CD14-positive monocyte (primary cell): ENCODE data around the gene OR5J2. TPM values are rescaled to one million over a fixed set of nuclear protein-coding genes. Genes with fewer than 3 reads are reported as not detected.

Experiments
- DNase-seq, 3 donors: peaks; one replicate each; pipeline ENCODE4 v3.0.0-alpha.2; 2011 to 2022
- H2AFZ ChIP-seq: 2 replicates; pipeline ENCODE4 v1.6.0; 2012; ENCODE audit warnings: mild to moderate bottlenecking, low read depth, low read length, inconsistent platforms; ENCODE audit not compliant: insufficient read depth, poor library complexity, severe bottlenecking
- H3K27ac ChIP-seq, 2 donors: 1 replicate in 1 of 2; 2 replicates in 1 of 2; pipeline ENCODE4 v1.5.1; 2012 to 2013; ENCODE audit warnings: low read length in 2 of 2, control low read depth in 1 of 2, inconsistent platforms in 1 of 2, low read depth in 1 of 2, mild to moderate bottlenecking in 1 of 2
- H3K27me3 ChIP-seq, 2 donors: one replicate each; pipeline versions ENCODE4 v1.6.0 to v1.6.1; 2011 to 2013; ENCODE audit warnings: low read length in 2 of 2; ENCODE audit not compliant: control insufficient read depth in 2 of 2, insufficient read depth in 2 of 2
- H3K36me3 ChIP-seq, 2 donors: replicated peaks in 1 of 2; 1 replicate in 1 of 2; 2 replicates in 1 of 2; pipeline versions ENCODE4 v1.5.1 to v1.6.1; 2012 to 2013; ENCODE audit warnings: low read length in 2 of 2, control low read depth in 1 of 2, inconsistent platforms in 1 of 2, mild to moderate bottlenecking in 1 of 2; ENCODE audit not compliant: insufficient read depth in 2 of 2, control insufficient read depth in 1 of 2
- H3K4me1 ChIP-seq, 2 donors: 1 replicate in 1 of 2; 2 replicates in 1 of 2; pipeline versions ENCODE4 v1.5.1 to v1.6.1; 2012 to 2013; ENCODE audit warnings: low read length in 2 of 2, control low read depth in 1 of 2, inconsistent platforms in 1 of 2, mild to moderate bottlenecking in 1 of 2, moderate library complexity in 1 of 2; ENCODE audit not compliant: insufficient read depth in 2 of 2, control insufficient read depth in 1 of 2
- H3K4me2 ChIP-seq: replicated peaks from 2 replicates; pipeline ENCODE3; 2012; ENCODE audit warnings: low read length, moderate library complexity, mild to moderate bottlenecking; ENCODE audit not compliant: poor library complexity, severe bottlenecking; ENCODE audit errors: extremely low read depth
- H3K4me3 ChIP-seq, 3 experiments: fragments of 200-600 bp in 1 of 3; sonication (generic) in 1 of 3; replicated peaks in 1 of 3; 1 replicate in 2 of 3; 2 replicates in 1 of 3; pipeline ENCODE4 v1.5.1; 2011 to 2013; ENCODE audit warnings: low read length in 3 of 3, mild to moderate bottlenecking in 3 of 3, control low read depth in 2 of 3, low read depth in 2 of 3, inconsistent platforms in 1 of 3, moderate library complexity in 1 of 3
- H3K79me2 ChIP-seq: 2 replicates; pipeline ENCODE4 v1.6.0; 2012; ENCODE audit warnings: mild to moderate bottlenecking, control low read depth, inconsistent platforms, low read length, moderate library complexity; ENCODE audit not compliant: insufficient read depth
- H3K9ac ChIP-seq: 2 replicates; pipeline ENCODE4 v1.6.0; 2017; ENCODE audit warnings: low read length, mild to moderate bottlenecking; ENCODE audit not compliant: insufficient read depth, poor library complexity, severe bottlenecking
- H3K9me3 ChIP-seq, 2 donors: replicated peaks in 1 of 2; 1 replicate in 1 of 2; 2 replicates in 1 of 2; pipeline versions ENCODE4 v1.5.1 to v1.6.1; 2012 to 2013; ENCODE audit warnings: low read length in 2 of 2, control low read depth in 1 of 2; ENCODE audit not compliant: control insufficient read depth in 1 of 2, insufficient read depth in 1 of 2
- H4K20me1 ChIP-seq: 2 replicates; pipeline ENCODE4 v1.6.0; 2012; ENCODE audit warnings: mild to moderate bottlenecking, low read length, control low read depth, moderate library complexity; ENCODE audit not compliant: insufficient read depth
- H3K27ac Mint-ChIP-seq, 7 donors: one replicate each; pipeline ENCODE4 v1.8.0; 2020; ENCODE audit warnings: mild to moderate bottlenecking in 7 of 7, mixed read lengths in 7 of 7, moderate library complexity in 6 of 7, inconsistent platforms in 2 of 7
- H3K27me3 Mint-ChIP-seq, 3 donors: one replicate each; pipeline ENCODE4 v1.8.0; 2021 to 2022; ENCODE audit warnings: low read depth in 3 of 3, mild to moderate bottlenecking in 3 of 3, mixed read lengths in 3 of 3, moderate library complexity in 3 of 3, inconsistent platforms in 1 of 3
- H3K36me3 Mint-ChIP-seq, 2 donors: one replicate each; pipeline ENCODE4 v1.8.0; 2020; ENCODE audit warnings: mixed read lengths in 2 of 2, inconsistent platforms in 1 of 2, mild to moderate bottlenecking in 1 of 2
- H3K4me1 Mint-ChIP-seq: one replicate; pipeline ENCODE4 v1.8.0; 2020; ENCODE audit warnings: mild to moderate bottlenecking, mixed read lengths
- H3K4me3 Mint-ChIP-seq, 2 donors: one replicate each; pipeline ENCODE4 v1.8.0; 2020; ENCODE audit warnings: mild to moderate bottlenecking in 2 of 2, mixed read lengths in 2 of 2, moderate library complexity in 1 of 2
- H3K9me3 Mint-ChIP-seq, 7 donors: one replicate each; pipeline ENCODE4 v1.8.0; 2020 to 2022; ENCODE audit warnings: mixed read lengths in 7 of 7, mild to moderate bottlenecking in 6 of 7, moderate library complexity in 6 of 7, inconsistent platforms in 2 of 7
- WGBS: methylation state at CpG from one replicate; pipeline ENCODE4 v1.1.5; 2013; ENCODE audit warnings: missing lambda C conversion rate; ENCODE audit not compliant: insufficient coverage; 5-methylcytosine and 5-hydroxymethylcytosine counted together
- intact Hi-C, 2 donors: fragments of 100-400 bp; cut with micrococcal nuclease; formaldehyde crosslinking; loops; one replicate each; pipeline versions ENCODE4 v1.15.0 to v1.15.1; 2023
- polyA plus RNA-seq, 3 donors: library from polyadenylated mRNA; depleted of rRNA in 1 of 3; unstranded in 2 of 3; stranded (reverse) in 1 of 3; fragments of 300-500 nt in 2 of 3; fragments of >200 nt in 1 of 3; fragmentation: Illumina TruSeq in 2 of 3; gene quantifications; 1 replicate in 2 of 3; 2 replicates in 1 of 3; pipeline ENCODE4 v1.2.3, GENCODE V29; 2012 to 2021
- TF ChIP-seq, protein P1 (sequence below): fragments of 200-600 bp; IDR thresholded peaks from one replicate; pipeline ENCODE4 v1.8.0; 2022; ENCODE audit warnings: antibody characterized with exemption, mild to moderate bottlenecking

Gene OR5J2
- polyA plus RNA-seq, 3 donors, result not detected

DNA sequence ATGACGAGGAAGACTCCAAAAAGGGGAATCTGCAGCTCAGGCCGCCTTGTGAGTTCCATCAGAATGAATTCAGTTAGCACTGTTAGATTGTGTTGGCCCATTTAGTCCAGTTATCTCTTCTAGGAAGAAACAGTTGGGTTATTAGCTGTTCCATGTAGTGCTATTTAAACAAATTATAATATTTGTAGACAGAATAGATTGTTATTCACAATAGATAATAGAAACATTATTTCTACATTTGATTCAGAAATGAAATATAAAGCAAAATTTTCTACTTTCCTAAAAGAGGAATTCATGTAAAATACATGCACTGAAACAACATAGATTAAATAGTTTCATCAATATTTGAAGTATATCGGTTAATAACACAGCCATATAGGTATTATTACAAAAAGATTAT is 16.2 kb upstream of the OR5J2 start, which contains the start of gene OR8K5:
Gene OR8K5 (minus strand): TSS at position 101 of the 400 bp plus-strand sequence. CDS start 0 bp downstream, at position 101.
- Histone ChIP-seq H4K20me1 (no peaks in the 10 kb centered on the region), H3K9ac (no peak within 1 kb of the TSS), H3K4me1 (no peaks in the 10 kb centered on the region), H3K9me3 (peaks cover 0 to 10% of the 10 kb centered on the region in 2 donors), H3K4me2 (no peak within 1 kb of the TSS), H3K4me3 (no peak within 1 kb of the TSS), H3K27me3 (no peaks in the 10 kb centered on the region), H3K36me3 (no peaks in the 10 kb centered on the region), H2AFZ (no peak within 1 kb of the TSS), H3K27ac (no peak within 1 kb of the TSS), H3K79me2 (no peaks in the 10 kb centered on the region)
- WGBS, result 69% methylated on average over 2 of the region's 3 CpGs
- intact Hi-C loops, result no loop called here
- no peak within 1 kb of the TSS for H3K27ac Mint-ChIP-seq
- no peaks in the 10 kb centered on the region for H3K36me3 Mint-ChIP-seq
- no peaks in the 10 kb centered on the region for H3K27me3 Mint-ChIP-seq
- TF ChIP-seq, protein P1, sequence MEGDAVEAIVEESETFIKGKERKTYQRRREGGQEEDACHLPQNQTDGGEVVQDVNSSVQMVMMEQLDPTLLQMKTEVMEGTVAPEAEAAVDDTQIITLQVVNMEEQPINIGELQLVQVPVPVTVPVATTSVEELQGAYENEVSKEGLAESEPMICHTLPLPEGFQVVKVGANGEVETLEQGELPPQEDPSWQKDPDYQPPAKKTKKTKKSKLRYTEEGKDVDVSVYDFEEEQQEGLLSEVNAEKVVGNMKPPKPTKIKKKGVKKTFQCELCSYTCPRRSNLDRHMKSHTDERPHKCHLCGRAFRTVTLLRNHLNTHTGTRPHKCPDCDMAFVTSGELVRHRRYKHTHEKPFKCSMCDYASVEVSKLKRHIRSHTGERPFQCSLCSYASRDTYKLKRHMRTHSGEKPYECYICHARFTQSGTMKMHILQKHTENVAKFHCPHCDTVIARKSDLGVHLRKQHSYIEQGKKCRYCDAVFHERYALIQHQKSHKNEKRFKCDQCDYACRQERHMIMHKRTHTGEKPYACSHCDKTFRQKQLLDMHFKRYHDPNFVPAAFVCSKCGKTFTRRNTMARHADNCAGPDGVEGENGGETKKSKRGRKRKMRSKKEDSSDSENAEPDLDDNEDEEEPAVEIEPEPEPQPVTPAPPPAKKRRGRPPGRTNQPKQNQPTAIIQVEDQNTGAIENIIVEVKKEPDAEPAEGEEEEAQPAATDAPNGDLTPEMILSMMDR, result no peak
- no peak for DNase-seq
- H3K9me3 Mint-ChIP-seq, result peaks cover 0 to 9% (median 5%) of the 10 kb centered on the region in 7 donors
- H3K4me1 Mint-ChIP-seq, result no peaks in the 10 kb centered on the region
- H3K4me3 Mint-ChIP-seq, result no peak within 1 kb of the TSS

- H3K27ac Mint-ChIP-seq, result no peak overlapping the region
- H3K27ac ChIP-seq, result no peak overlapping the region
- no peaks in the 10 kb centered on the region for H3K27me3 Mint-ChIP-seq
- H3K4me1 ChIP-seq, result no peaks in the 10 kb centered on the region
- no peaks in the 10 kb centered on the region for H3K27me3 ChIP-seq
- no peaks in the 10 kb centered on the region for H4K20me1 ChIP-seq
- H3K36me3 ChIP-seq, result no peaks in the 10 kb centered on the region
- 100% methylated on average over 1 of the region's 3 CpGs for WGBS
- H3K9me3 ChIP-seq, result peaks cover 0 to 7% of the 10 kb centered on the region in 2 donors
- H3K4me2 ChIP-seq, result no peak overlapping the region
- no peak overlapping the region for H3K4me3 Mint-ChIP-seq
- H3K4me1 Mint-ChIP-seq, result no peaks in the 10 kb centered on the region
- intact Hi-C loops, result no loop called here
- H2AFZ ChIP-seq, result no peak overlapping the region
- no peaks in the 10 kb centered on the region for H3K36me3 Mint-ChIP-seq
- H3K4me3 ChIP-seq, result no peak overlapping the region
- H3K9ac ChIP-seq, result no peak overlapping the region
- no peak for DNase-seq
- no peaks in the 10 kb centered on the region for H3K79me2 ChIP-seq
- TF ChIP-seq, protein P1, result no peak
- peaks cover 0 to 9% (median 2%) of the 10 kb centered on the region in 7 donors for H3K9me3 Mint-ChIP-seq
Measured at GRCh38 chr11:56163804-56164203, 12.6 kb upstream of the OR5J2 start.
